HG03097 (cell line): ENCODE results near the gene SH3BP2.

Experiments used
- ATAC-seq: cut with Tn5 transposase; IDR thresholded peaks from one replicate; pipeline ENCODE4 v1.9.1; 2021; ENCODE audit not compliant: unreplicated experiment, low FRiP score

SH3BP2 gene

GRCh38 chr4:2849267-2850152, 56.6 kb downstream of the SH3BP2 start:
- no peak for ATAC-seq

- ATAC-seq: no peak
These were observed 58.3 kb downstream of the SH3BP2 start for GRCh38 chr4:2850966-2851798.

- peak; percentile 50 for ATAC-seq
These were observed 59.6 kb downstream of the SH3BP2 start for GRCh38 chr4:2852481-2852921.

- no peak for ATAC-seq
These were observed 62.7 kb downstream of the SH3BP2 start for GRCh38 chr4:2855584-2855983.

- no peak for ATAC-seq
These were observed 63.4 kb downstream of the SH3BP2 start for GRCh38 chr4:2856266-2856665.

- no peak for ATAC-seq
These were observed 64.6 kb downstream of the SH3BP2 start for GRCh38 chr4:2857349-2857927.

- ATAC-seq: no peak
These were observed 65.7 kb downstream of the SH3BP2 start for GRCh38 chr4:2858451-2859217.

GRCh38 chr4:2859514-2859913, 66.6 kb downstream of the SH3BP2 start:
- ATAC-seq: no peak

- no peak for ATAC-seq
These were observed 67.8 kb downstream of the SH3BP2 start for GRCh38 chr4:2860391-2861348.

- no peak for ATAC-seq
These were observed 68.9 kb downstream of the SH3BP2 start for GRCh38 chr4:2861631-2862436.

- ATAC-seq: no peak
These were observed 69.6 kb downstream of the SH3BP2 start for GRCh38 chr4:2862528-2862927.

GRCh38 chr4:2863649-2864048, 70.8 kb downstream of the SH3BP2 start:
- no peak for ATAC-seq

GRCh38 chr4:2865196-2865780, 72.4 kb downstream of the SH3BP2 start:
- no peak for ATAC-seq

- ATAC-seq: no peak
These were observed 73.4 kb downstream of the SH3BP2 start for GRCh38 chr4:2866160-2866861.

GRCh38 chr4:2866891-2867290, 74.0 kb downstream of the SH3BP2 start:
- no peak for ATAC-seq

GRCh38 chr4:2867758-2868491, 75.0 kb downstream of the SH3BP2 start:
- ATAC-seq: no peak
